Stimulated activated naive B cell treated with anti-CD40 and anti-IgM and Interleukin-4, amounts not matched to agents 10 μg/mL and 1 μg/mL and 100 μg/mL, for 72 hours (primary cell): ENCODE measurements around the gene PLCH1.

Experiments used
- ATAC-seq, 2 donors: fragments of 150-1000 bp; cut with Tn5 transposase; replicated peaks; 2 replicates each; pipeline ENCODE4 v1.10.0; 2021; ENCODE audit warnings: moderate library complexity in 1 of 2
- DNase-seq: peaks from one replicate; pipeline ENCODE4 v3.0.0; 2021
- H3K27ac Mint-ChIP-seq: one replicate; pipeline ENCODE4 v1.8.0; 2022; ENCODE audit warnings: mild to moderate bottlenecking, mixed read lengths
- H3K27me3 Mint-ChIP-seq, 2 donors: one replicate each; pipeline ENCODE4 v1.8.0; 2022; ENCODE audit warnings: mixed read lengths in 2 of 2
- H3K36me3 Mint-ChIP-seq, 2 donors: one replicate each; pipeline ENCODE4 v1.8.0; 2022; ENCODE audit warnings: mixed read lengths in 2 of 2, mild to moderate bottlenecking in 1 of 2
- H3K4me1 Mint-ChIP-seq, 2 donors: one replicate each; pipeline ENCODE4 v1.8.0; 2022; ENCODE audit warnings: mixed read lengths in 2 of 2, mild to moderate bottlenecking in 1 of 2
- H3K4me3 Mint-ChIP-seq, 2 donors: one replicate each; pipeline ENCODE4 v1.8.0; 2022; ENCODE audit warnings: mild to moderate bottlenecking in 2 of 2, mixed read lengths in 2 of 2, moderate library complexity in 1 of 2
- H3K9me3 Mint-ChIP-seq, 2 donors: one replicate each; pipeline ENCODE4 v1.8.0; 2022; ENCODE audit warnings: mixed read lengths in 2 of 2, mild to moderate bottlenecking in 1 of 2

PLCH1 gene

DNA sequence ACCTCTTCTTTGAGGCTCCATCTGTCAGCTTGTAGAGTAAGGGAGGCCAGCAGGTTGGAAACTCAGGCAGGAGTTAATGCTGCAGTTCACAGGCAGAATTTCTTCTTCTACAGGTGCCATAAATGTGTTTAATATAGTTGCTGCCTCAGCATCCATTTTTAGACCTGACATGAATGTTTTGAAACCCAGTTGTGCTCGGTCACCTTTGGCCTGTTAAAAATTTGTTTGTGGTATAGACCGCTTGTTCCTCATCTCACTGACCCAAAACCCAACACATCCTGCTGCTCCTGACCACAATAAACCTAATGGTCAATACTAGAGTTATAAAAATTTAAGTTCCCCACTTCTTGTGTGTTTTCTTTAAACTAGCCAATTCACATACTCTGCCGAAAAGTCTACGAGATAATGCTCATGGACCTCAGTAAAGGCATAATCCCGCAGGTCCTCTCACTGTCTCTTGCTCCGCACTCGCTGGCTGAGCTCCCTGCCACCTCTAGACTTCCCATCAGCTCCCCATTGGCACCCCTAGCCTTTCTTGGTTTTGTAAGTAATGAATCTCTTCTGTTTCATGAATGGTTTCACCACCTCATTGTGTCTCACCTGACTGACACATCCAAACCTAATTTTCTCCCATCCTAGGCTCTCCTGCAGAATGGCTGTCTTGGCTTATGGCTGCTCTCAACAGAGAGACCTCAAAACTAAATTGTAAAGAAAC lies 312.9 kb downstream of the PLCH1 start:
- Mint-ChIP-seq H3K9me3 (peaks cover 6 to 8% of the 10 kb centered on the region in 2 donors), H3K36me3 (no peaks in the 10 kb centered on the region), H3K27me3 (no peaks in the 10 kb centered on the region), H3K4me3 (no peak overlapping the region), H3K4me1 (peaks cover 0 to 5% of the 10 kb centered on the region in 2 donors), H3K27ac (no peak overlapping the region)
- ATAC-seq (peak in 1 of 2 donors; percentile 44), DNase-seq (no peak)

DNA sequence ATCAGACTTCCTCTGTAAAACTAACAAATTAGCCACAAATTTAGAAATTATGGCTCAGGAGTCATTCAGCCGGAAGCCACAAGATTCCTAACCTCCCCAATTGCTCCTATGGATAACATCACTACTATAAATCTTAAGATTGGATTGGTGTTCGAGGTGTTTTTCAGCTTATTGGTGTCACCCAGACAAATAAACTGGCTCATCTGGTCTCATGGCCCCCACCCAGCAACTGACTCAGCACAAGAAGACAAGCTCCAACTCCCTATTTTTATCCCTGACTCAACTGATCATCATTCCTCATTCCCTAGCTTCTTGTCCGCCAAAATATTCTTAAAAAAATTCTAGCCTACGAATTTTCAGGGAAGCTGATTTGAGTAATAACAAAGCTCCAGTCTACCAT lies 316.3 kb downstream of the PLCH1 start:
- no peak overlapping the region for H3K4me3 Mint-ChIP-seq
- H3K36me3 Mint-ChIP-seq: no peaks in the 10 kb centered on the region
- no peak overlapping the region for H3K27ac Mint-ChIP-seq
- no peaks in the 10 kb centered on the region for H3K27me3 Mint-ChIP-seq
- peaks cover 0 to 5% of the 10 kb centered on the region in 2 donors for H3K4me1 Mint-ChIP-seq
- ATAC-seq: no peak
- no peak for DNase-seq
- peaks cover 10 to 13% of the 10 kb centered on the region in 2 donors for H3K9me3 Mint-ChIP-seq

DNA sequence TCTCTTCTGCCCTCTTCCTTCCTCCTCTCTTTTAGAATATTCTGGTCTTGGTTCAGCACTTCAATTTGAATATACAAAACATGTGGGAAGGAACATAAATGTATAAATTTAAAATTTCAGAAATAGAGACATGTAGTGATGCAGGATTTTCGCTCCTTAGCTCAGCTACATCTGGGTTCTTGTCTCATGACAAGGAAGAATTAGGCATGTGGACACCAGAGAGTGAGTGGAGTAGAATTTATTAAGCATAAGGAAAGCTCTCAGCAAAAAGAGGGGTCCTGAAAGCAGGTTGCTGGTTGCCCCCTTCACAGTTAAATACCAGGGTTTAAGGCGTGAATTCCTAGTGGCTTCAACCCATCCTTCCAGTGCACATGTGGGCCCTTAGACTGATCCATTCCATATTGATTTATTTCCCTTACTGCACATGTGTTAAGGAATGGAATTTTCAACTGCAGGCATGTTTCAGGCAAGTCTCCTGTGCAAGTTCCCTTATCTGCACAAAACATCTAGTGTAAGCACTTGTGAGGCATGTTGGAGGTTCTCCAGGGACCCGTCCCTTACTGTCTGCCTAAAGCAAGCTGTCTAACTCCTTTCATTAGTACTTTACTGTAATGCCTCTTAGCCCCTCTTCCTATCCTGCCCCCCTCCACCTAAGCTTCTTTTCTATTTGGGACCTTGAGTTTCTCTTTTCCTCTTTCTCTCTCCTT lies 318.2 kb downstream of the PLCH1 start:
- H3K27ac Mint-ChIP-seq: no peak overlapping the region
- no peaks in the 10 kb centered on the region for H3K27me3 Mint-ChIP-seq
- H3K9me3 Mint-ChIP-seq: peaks cover 10 to 13% of the 10 kb centered on the region in 2 donors
- no peaks in the 10 kb centered on the region for H3K4me1 Mint-ChIP-seq
- ATAC-seq (no peak), DNase-seq (no peak)
- no peak overlapping the region for H3K4me3 Mint-ChIP-seq
- H3K36me3 Mint-ChIP-seq: no peaks in the 10 kb centered on the region

DNA sequence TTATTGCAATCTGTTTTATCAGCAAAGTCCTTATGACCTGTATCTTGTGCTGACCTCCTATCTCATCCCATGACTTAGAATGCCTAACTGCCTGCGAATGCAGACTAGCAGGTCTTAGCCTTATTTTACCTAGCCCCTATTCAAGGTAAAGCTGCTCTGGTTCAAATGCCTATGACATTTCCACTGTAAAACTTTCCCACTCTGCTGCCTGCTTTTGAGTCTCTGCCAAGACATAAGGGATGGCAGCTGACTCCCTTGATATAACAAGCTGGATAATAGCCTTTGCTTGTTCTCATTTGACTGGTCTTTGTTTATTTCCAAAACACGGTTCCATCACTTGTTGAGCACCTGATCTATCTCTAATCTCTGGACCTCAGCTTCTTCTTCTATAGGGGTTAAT lies 319.5 kb downstream of the PLCH1 start:
- ATAC-seq: no peak

DNA sequence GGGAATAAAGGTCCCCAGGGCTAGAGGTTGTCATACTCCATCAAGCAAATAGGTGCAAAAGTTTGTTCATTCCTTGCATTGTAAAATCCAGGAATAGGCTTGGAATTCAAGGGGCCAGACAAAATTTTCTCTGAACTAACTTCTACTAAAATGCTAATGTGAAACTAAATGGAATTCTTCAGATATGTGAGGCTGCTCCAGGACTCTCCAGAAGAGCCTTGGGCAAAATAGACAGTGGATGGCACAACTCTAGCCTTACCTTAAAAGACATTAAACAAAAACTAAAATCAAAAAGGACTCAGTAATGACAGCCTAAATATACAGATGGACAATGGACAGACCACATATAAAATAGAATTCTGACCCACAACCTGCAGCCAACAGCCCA lies 320.6 kb downstream of the PLCH1 start:
- no peaks in the 10 kb centered on the region for H3K4me1 Mint-ChIP-seq
- ATAC-seq: no peak
- H3K27ac Mint-ChIP-seq: no peak overlapping the region
- DNase-seq: no peak
- no peak overlapping the region for H3K4me3 Mint-ChIP-seq
- H3K36me3 Mint-ChIP-seq: no peaks in the 10 kb centered on the region
- H3K27me3 Mint-ChIP-seq: no peaks in the 10 kb centered on the region
- H3K9me3 Mint-ChIP-seq: peaks cover 10 to 13% of the 10 kb centered on the region in 2 donors

More for the DNA sequence above, 319.5 kb downstream of the PLCH1 start:
- H3K27me3 Mint-ChIP-seq: no peaks in the 10 kb centered on the region
- no peak overlapping the region for H3K27ac Mint-ChIP-seq
- H3K4me3 Mint-ChIP-seq: no peak overlapping the region
- DNase-seq: no peak
- no peaks in the 10 kb centered on the region for H3K36me3 Mint-ChIP-seq
- H3K9me3 Mint-ChIP-seq: peaks cover 10 to 13% of the 10 kb centered on the region in 2 donors
- no peaks in the 10 kb centered on the region for H3K4me1 Mint-ChIP-seq

DNA sequence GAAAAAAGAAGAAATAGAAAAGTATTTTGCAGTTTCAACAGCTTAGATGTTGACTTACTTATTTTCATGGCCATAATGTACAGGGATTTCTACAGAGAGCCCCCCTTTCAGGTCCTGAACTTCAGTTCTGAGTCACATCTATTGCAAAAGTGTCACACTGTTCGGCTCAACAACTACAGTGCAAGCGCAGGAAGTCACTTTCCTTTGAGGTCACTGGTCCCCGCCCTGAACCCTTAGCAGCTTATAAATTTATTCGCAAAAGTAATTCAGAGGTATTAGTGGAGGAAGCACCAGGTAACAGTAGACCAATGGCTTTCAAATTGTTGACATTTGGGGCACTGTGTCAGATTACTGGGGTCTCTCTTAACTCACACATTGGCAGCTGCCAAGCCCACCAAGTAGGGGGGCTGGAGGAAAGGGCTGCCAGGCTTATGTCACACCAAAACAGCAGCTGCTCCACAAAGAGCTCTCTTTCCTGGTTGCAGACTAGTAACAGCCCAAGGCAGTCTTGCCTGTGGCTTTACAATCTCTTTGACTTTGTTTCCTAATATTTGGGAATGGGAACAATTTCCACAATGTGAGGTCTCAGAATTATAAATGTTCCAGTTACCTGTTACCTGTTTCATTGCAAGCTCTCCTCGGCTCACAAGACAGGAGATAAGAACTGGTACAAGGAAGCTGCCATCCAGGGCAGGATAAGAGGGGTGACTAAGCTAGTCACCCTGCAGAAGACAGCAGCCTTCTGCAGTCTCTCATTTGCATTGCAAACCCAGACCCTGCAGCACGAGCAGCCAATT lies 321.1 kb downstream of the PLCH1 start:
- ATAC-seq (no peak), DNase-seq (no peak)
- no peak overlapping the region for H3K4me3 Mint-ChIP-seq
- H3K27me3 Mint-ChIP-seq: no peaks in the 10 kb centered on the region
- H3K4me1 Mint-ChIP-seq: no peaks in the 10 kb centered on the region
- H3K27ac Mint-ChIP-seq: no peak overlapping the region
- no peaks in the 10 kb centered on the region for H3K36me3 Mint-ChIP-seq
- H3K9me3 Mint-ChIP-seq: peaks cover 9 to 11% of the 10 kb centered on the region in 2 donors

DNA sequence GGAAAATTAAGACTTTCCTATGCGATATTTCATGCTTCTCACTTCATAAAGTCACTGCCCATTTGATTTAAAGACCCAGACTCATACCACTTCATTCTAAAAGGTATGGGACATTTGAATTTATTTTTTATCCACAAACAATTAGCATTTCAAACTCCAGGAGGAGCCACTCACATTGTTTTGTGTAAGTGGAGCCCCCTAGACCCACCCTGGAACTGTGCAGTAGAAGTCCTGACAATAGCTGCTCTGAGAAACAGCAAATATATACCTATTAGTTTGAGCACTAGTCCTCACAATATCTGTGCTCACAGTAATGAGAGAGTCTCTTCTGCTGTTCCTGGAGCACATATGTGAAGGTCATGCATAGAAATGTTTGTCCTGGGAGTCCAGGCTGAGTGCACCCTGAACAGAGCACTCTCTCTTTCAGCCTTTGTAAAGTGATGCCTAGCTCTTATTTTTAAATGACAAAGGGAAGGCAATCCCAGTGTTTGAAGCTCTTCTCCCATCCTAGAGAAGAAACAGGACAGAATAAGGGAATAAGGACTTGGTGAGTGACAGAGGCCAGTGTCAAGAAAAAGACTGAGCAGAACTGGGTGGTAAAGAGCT lies 323.9 kb downstream of the PLCH1 start:
- H3K27me3 Mint-ChIP-seq: no peaks in the 10 kb centered on the region
- H3K4me1 Mint-ChIP-seq: no peaks in the 10 kb centered on the region
- H3K36me3 Mint-ChIP-seq: no peaks in the 10 kb centered on the region
- H3K27ac Mint-ChIP-seq: no peak overlapping the region
- no peak overlapping the region for H3K4me3 Mint-ChIP-seq
- DNase-seq (no peak), ATAC-seq (no peak)
- no peaks in the 10 kb centered on the region for H3K9me3 Mint-ChIP-seq

DNA sequence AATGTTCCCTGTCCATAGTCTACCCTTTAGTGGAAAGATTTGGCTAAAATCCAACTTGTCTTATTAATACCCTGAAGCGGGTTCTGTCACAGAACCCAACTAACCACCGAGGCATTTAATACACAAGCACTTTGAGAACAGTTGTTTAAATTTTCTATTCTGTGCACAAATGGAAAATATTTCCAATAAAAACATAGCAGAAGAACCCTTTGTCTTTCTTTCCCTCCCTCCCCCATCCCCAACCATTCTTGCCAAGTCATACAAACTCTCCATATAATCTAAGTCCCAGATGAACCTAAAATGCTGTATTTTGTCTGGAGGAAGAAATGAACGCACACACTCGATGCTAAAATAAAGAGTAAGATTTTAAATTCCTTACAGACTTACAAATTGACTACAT lies 324.5 kb downstream of the PLCH1 start:
- no peak overlapping the region for H3K4me3 Mint-ChIP-seq
- H3K27me3 Mint-ChIP-seq: no peaks in the 10 kb centered on the region
- H3K27ac Mint-ChIP-seq: no peak overlapping the region
- no peaks in the 10 kb centered on the region for H3K4me1 Mint-ChIP-seq
- DNase-seq (no peak), ATAC-seq (no peak)
- no peaks in the 10 kb centered on the region for H3K9me3 Mint-ChIP-seq
- H3K36me3 Mint-ChIP-seq: no peaks in the 10 kb centered on the region

DNA sequence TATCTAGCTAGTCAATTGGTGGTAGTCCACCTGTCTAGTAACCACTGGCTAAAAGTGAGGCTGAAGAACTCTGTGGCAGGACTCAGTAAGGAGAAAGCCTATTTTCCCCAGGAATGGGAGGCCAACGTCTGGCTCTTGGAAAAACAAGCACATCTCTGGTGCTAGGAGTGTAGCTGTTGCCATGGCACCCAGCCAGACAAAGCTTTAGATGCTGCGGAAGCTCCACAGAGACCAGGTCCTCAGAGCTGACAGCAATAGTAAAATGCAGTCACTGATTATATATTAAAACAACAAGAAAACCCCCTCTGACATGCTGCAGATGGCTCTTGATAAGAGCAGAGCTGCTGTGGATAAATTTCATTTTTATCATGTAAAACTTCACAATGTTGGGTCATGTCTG lies 326.5 kb downstream of the PLCH1 start:
- no peaks in the 10 kb centered on the region for H3K27me3 Mint-ChIP-seq
- H3K4me1 Mint-ChIP-seq: no peaks in the 10 kb centered on the region
- no peaks in the 10 kb centered on the region for H3K9me3 Mint-ChIP-seq
- no peak overlapping the region for H3K27ac Mint-ChIP-seq
- ATAC-seq (no peak), DNase-seq (no peak)
- no peaks in the 10 kb centered on the region for H3K36me3 Mint-ChIP-seq
- no peak overlapping the region for H3K4me3 Mint-ChIP-seq

DNA sequence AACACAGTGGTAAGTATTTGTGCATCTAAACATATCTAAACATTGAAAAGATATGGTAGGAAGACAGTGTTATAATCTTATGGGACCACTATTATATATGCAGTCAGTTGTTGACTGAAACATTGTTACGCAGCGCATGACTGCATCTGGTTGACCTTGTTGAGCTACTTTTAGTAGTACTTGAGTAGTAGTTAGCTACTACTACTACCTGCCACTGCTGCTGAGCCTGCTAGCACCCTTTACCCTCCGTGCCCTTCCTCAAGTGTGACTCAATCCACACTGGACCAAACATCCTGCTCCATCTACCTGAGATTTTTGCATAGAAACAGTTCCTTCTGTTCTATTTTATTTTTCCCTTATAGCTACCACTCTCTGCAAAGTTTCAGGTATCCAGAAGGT lies 327.8 kb downstream of the PLCH1 start:
- Mint-ChIP-seq H3K4me3 (no peak overlapping the region), H3K9me3 (no peaks in the 10 kb centered on the region), H3K27me3 (no peaks in the 10 kb centered on the region), H3K36me3 (no peaks in the 10 kb centered on the region), H3K4me1 (no peaks in the 10 kb centered on the region), H3K27ac (no peak overlapping the region)
- no peak for DNase-seq
- no peak for ATAC-seq

DNA sequence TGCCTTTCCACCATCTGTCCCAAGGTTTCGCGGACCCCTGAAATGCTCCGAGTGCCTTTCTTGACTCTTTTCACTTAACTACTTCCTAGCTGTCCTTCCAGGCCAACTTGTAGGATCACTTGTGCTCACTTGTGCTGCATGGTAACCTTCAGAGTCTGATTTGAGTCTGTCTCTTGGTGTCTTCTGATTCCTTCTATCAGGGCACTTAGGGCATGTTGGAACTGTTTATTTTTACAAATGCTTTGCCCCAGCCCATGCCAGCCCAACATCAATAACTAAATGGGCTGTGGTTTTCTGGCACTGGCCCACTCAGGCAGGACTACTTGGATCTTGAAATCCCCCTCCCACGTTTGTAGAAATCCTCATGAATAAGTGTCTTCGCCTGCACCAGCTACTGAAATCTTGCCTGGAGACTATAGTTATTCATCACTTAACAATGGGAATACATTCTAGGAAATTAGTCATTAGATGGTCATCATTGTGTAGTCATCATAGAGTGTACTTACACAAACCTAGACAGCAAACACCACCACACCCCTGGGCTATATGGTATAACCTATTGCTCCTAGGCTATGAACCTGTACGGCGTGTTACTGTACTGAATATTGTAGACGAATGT lies 328.3 kb downstream of the PLCH1 start:
- ATAC-seq: no peak
- Mint-ChIP-seq H3K27ac (no peak overlapping the region), H3K9me3 (peaks cover 0 to 3% of the 10 kb centered on the region in 2 donors), H3K4me1 (no peaks in the 10 kb centered on the region), H3K36me3 (no peaks in the 10 kb centered on the region), H3K4me3 (no peak overlapping the region), H3K27me3 (no peaks in the 10 kb centered on the region)
- DNase-seq: no peak

DNA sequence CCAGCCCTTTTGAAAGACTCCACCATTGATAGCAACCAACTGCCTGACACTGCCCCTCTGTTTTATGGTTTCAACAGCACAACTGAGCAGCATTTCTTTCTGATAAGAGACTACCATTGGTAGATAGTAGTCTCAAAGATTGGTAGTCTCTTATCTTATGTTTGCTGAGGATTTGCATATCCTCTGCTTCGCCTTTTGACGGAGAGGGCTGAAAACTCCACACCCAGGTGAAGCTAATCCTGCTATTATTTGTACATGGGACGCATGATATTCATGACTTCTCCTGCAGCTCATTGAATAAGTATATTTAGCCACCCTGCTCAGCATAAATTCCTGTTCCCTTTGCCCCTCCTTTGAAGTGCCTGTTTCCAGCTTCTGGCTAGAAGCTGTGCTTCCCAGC lies 332.0 kb downstream of the PLCH1 start:
- Mint-ChIP-seq H3K27ac (no peak overlapping the region), H3K36me3 (no peaks in the 10 kb centered on the region), H3K4me1 (peaks cover 0 to 8% of the 10 kb centered on the region in 2 donors), H3K27me3 (no peaks in the 10 kb centered on the region), H3K9me3 (peaks cover 0 to 3% of the 10 kb centered on the region in 2 donors), H3K4me3 (no peak overlapping the region)
- DNase-seq (no peak), ATAC-seq (no peak)

DNA sequence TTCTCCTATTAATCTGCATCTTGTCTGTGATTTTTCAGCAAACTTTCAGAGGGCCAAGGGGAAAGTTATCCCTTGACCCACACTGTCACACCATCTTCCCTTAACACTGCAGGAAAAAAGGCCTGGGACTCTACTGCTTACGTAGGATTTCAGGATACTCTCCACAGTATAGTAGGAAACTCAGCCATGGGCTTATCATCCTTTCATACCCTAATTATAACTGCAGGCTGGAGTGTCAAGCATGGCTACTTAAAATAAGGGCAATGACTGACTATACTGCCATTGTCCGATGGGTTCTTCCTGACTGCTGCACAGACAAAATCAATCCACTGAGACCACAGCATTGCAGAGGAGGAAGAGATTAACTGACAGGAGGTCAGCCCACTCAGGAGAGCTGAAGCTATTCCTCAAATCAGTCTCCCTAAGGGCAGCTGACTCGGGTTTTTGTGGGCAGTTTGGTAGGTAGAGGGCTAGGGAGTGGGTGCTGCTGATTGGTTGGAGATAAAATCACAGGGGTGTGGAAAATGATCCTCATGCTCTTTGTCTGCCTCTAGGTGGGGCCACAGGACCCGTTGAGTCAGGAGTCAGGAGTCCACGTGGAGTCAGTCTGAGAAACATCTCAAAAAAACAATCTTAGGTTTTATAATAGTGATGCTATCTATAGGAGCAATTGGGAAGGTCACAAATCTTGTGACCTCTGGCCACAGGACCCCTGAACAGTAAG lies 333.2 kb downstream of the PLCH1 start:
- DNase-seq (no peak), ATAC-seq (peak; percentile 33 to 47)
- Mint-ChIP-seq H3K9me3 (peaks cover 0 to 3% of the 10 kb centered on the region in 2 donors), H3K27ac (no peak overlapping the region), H3K4me3 (no peak overlapping the region), H3K4me1 (peaks cover 0 to 8% of the 10 kb centered on the region in 2 donors), H3K36me3 (no peaks in the 10 kb centered on the region), H3K27me3 (no peaks in the 10 kb centered on the region)
